LNCaP clone FGC (cell line): ENCODE results near the gene ADRA2B.

Experiments
- DNase-seq: peaks from one replicate; pipeline ENCODE4 v3.0.0-alpha.2; 2011; ENCODE audit warnings: low read depth
- H3K4me3 ChIP-seq: 2 replicates; pipeline ENCODE4 v1.5.1; 2011; ENCODE audit warnings: mild to moderate bottlenecking, low read depth, low read length, control low read depth
- TF ChIP-seq, protein P1 (sequence below): IDR thresholded peaks from 2 replicates; pipeline ENCODE4 v1.5.1; 2012; ENCODE audit warnings: mild to moderate bottlenecking; ENCODE audit not compliant: control insufficient read depth, insufficient read depth; ENCODE audit errors: extremely low read depth

The ADRA2B gene

DNA sequence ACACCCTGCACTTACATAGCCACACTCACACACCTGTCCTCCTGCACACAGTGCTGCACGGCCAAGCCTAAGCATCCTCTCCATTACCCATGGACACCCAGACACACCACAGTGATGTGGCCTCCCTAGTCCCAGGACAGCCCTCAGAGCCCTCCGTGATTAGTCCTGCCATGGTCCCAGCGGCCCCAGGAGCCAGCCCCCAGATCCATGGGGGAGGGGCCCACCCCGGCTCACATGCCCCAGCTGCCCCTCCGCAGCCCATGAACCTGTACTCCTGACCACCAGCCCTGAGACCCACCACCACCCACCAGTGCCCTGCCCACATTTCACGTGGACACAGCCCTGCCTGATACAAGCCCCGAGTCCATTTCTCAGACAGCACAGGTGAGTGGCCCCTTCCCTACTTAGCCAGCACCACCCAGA lies 36.9 kb upstream of the ADRA2B start:
- no peak for DNase-seq
- no peak overlapping the region for H3K4me3 ChIP-seq
- TF ChIP-seq, protein P1, sequence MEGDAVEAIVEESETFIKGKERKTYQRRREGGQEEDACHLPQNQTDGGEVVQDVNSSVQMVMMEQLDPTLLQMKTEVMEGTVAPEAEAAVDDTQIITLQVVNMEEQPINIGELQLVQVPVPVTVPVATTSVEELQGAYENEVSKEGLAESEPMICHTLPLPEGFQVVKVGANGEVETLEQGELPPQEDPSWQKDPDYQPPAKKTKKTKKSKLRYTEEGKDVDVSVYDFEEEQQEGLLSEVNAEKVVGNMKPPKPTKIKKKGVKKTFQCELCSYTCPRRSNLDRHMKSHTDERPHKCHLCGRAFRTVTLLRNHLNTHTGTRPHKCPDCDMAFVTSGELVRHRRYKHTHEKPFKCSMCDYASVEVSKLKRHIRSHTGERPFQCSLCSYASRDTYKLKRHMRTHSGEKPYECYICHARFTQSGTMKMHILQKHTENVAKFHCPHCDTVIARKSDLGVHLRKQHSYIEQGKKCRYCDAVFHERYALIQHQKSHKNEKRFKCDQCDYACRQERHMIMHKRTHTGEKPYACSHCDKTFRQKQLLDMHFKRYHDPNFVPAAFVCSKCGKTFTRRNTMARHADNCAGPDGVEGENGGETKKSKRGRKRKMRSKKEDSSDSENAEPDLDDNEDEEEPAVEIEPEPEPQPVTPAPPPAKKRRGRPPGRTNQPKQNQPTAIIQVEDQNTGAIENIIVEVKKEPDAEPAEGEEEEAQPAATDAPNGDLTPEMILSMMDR, result no peak

DNA sequence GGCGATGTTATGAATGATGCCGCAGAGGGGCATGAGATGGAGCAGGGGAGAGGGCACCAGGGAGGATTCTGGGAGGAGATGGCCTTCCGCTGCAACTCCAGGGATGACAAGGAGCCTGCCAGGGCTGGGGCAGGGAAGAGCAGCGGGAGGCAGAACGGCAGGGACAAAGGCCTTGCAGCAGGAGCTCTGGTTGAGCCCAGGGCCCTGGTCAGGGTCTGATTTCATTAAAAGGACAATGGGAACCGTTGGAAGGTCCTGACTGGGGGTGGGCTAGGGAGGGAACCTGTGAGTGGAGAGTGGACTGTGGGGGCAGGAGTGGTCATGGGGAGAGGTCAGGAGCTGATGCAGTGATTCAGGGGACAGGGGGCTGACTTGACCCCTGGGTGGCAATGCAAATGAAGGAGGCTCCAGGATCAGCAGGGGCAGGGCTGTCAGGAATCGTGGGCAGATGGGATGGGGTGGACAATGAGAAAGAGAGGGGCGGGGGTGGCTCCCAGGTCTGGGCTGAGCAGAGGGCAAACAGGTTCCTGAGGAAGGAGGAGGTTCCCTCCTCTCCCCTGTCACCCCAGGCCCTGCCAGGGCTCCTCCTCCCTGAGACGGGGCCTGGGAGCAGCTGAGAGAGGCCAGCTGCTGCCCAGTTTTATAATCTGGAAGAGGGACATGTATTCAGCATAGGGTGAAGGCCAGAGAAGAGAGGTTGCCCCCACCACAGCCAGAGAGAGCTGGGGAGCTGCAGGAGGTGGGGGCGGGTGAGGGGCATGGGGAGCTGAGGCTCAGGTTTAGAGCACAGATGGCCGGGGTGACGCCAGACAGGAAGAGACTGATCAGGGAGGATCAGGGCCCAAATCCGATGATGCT lies 36.2 kb upstream of the ADRA2B start:
- DNase-seq, result no peak
- H3K4me3 ChIP-seq, result no peak overlapping the region
- TF ChIP-seq, protein P1, result no peak

DNA sequence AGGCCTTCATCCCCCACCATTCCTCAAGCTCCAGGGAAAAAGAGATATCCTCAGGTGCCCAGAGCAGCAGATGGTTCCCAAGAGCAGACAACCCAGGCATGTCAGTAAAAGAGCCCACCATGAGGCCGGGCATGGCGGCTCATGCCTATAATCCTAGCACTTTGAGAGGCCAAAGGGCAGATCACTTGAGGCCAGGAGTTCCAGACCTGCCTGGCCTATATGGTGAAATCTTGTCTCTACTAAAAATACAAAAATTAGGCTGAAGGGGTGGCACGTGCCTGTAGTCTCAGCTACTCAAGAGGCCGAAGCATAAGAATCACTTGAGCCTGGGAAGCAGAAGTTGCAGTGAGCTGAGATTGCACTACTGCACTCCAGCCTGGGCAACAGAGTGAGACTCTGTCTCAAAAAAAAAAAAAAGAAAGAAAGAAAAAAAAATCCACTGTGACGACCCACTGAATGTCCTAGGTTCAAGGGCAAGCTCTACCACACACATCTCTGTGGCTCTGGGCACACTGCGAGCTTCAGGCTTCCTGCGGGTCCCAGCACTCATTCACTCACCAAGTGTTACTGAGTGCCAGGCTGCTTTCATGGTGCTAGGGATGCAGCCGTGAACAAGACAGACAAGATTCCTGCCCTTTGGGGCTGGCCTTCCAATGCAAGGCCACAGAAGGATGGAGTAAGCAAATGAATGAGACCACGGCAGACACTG lies 35.4 kb upstream of the ADRA2B start:
- DNase-seq, result no peak
- no peak overlapping the region for H3K4me3 ChIP-seq
- TF ChIP-seq, protein P1, result no peak

DNA sequence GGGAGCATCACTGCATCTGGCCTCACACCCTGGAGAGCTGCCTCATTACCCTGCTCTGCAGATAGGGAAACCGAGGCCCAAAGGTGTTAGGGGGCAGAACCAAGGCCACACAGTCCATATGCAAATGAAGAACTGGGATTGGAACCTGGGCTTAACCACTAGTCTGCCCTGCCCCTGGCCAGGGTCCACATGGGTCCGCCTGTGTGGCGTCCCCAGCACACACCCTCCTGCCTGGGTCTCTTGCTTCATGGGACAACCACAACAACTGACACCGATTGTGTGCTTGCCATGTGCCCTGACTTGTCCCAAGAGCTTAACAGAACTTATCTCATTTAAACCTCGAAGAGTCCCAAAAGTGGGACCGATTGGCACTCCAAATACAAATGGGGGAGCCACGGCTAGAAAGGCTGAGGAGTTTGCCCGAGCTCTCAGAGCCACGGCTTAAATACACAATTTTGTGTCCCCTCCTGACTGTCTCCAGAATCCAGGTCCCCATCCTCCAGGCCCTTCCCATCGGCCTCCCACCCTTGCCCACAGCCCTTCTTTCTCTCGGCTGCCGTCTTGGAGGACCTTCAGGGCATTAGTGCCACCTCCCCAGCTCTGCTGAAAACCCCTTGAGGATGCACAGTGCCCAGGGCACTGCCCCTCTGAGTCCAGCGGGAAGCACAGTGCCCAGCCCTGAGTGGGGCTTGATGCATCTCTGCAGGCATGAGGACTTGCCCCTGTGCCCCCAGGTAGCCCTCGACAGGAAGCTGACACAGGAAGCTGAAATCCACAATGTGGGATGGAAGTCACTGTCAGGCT lies 34.6 kb upstream of the ADRA2B start:
- H3K4me3 ChIP-seq, result no peak overlapping the region
- no peak for DNase-seq
- TF ChIP-seq, protein P1, result no peak

DNA sequence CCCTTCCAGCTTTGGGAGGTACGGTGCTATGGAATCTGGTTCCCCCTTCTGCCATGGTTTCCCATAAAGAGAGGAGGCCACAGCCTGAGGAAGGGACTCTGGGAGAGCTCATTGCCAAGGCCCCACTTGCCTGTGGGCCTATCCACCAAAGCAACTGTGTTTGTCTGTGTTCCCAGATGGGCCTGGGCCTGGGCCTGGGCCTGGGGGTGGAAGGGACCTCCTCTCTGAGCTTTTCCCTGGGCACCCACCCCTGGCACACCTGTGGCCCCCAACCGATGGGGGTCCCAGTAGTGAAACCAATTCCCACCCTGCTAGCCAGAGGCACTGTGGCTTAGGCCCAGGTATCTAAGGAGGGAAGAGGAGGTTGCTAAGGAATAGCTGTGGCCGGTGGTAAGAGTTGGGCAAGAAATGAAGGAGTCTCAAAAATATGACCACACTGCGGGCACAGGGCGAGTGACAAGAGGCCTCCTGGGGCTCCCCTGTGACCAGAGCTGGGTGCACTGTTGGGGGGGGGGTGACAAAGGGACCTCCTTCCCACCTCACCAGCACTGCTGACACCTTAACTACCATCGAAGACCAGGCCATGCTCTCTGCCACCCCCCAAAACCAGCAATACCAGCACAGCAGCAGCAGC lies 33.8 kb upstream of the ADRA2B start:
- TF ChIP-seq, protein P1, result no peak
- DNase-seq, result no peak
- no peak overlapping the region for H3K4me3 ChIP-seq

DNA sequence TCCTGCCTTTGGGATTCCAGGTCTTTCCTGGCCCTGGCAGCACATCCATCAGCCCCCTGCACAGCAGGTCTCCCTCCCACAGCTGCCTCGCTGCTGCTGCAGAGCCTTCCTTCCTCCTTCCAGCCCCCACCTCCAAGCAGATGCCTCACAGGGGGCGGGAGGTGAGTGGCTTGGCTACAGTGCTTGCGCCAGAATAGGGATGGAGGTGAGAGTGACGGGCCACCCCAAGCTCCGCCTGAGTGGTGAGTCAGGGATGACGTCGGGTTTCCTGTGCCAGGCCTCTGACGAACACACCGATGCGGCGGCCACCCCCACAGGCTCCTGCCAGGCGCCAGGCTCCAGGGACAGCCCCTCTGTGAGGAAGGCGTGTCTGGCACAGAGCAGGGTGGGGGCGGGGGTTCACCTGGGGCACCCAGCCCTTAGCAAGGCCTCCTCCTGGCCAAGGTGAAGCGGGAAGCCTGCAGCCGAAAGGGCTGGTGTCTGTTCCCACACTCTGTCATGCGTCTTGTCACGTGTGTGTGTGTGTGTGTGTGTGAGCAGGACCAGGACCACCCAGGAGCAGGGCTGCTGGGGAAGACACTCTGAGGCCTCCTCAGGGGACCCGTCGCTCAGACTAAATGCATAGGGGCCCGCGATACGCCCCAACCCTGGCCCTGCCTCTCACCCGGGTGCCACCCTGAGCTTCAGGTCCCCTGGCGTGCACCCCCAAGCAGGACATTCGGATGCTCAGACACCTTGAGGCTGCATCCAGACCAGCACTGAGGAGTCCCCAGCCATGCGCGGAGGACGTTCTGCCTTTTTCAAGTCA lies 32.2 kb upstream of the ADRA2B start:
- TF ChIP-seq, protein P1, result no peak
- no peak for DNase-seq
- no peak overlapping the region for H3K4me3 ChIP-seq
